T-cell (primary cell): ENCODE measurements around the gene NEUROD4. TPM values are rescaled to one million over a fixed set of nuclear protein-coding genes. Genes with fewer than 3 reads are reported as not detected.

Source experiments
- ATAC-seq, 4 experiments: fragments of 200-7000 bp in 3 of 4; fragments of 150-1000 bp in 1 of 4; cut with Tn5 transposase; replicated peaks in 1 of 4; 1 replicate in 3 of 4; 2 replicates in 1 of 4; pipeline ENCODE4 v1.10.0; 2021; ENCODE audit warnings: moderate library complexity in 3 of 4, mild to moderate bottlenecking in 2 of 4, moderate number of reproducible peaks in 1 of 4
- CTCF ChIA-PET, 2 donors: fragments of 300-600 bp; sonication (Branson Sonifier 250); formaldehyde crosslinking; loops; one replicate each; lab custom pipeline; 2022; ENCODE audit warnings: antibody characterized with exemption in 2 of 2; lab: Charles Lee
- POLR2A ChIA-PET, 2 donors: fragments of 300-600 bp; sonication (Branson Sonifier 250); formaldehyde crosslinking; loops; one replicate each; lab custom pipeline; 2022; ENCODE audit warnings: antibody characterized with exemption in 2 of 2; lab: Charles Lee
- DNase-seq, 35 experiments: peaks; one replicate each; pipeline versions ENCODE4 v3.0.0 to v3.0.0-alpha.2; 2013 to 2023
- H3K27ac ChIP-seq: one replicate; pipeline ENCODE4 v1.5.1; 2013; ENCODE audit warnings: low read length
- H3K27me3 ChIP-seq, 2 experiments: replicated peaks in 1 of 2; 1 replicate in 1 of 2; 2 replicates in 1 of 2; pipeline versions ENCODE4 v1.6.1 to v1.7.0; 2013; ENCODE audit warnings: low read length in 1 of 2, mixed read lengths in 1 of 2; ENCODE audit not compliant: control insufficient read depth in 2 of 2, insufficient read depth in 2 of 2; ENCODE audit errors: extremely low read depth in 1 of 2
- H3K36me3 ChIP-seq, 2 donors: 1 replicate in 1 of 2; 2 replicates in 1 of 2; pipeline versions ENCODE4 v1.6.1 to v1.7.0; 2013; ENCODE audit warnings: low read length in 1 of 2; ENCODE audit not compliant: control insufficient read depth in 2 of 2, insufficient read depth in 1 of 2; ENCODE audit errors: extremely low read depth in 1 of 2
- H3K4me1 ChIP-seq, 2 experiments: 1 replicate in 1 of 2; 2 replicates in 1 of 2; pipeline versions ENCODE4 v1.6.1 to v1.7.0; 2013; ENCODE audit warnings: low read length in 2 of 2, mixed read lengths in 1 of 2; ENCODE audit not compliant: insufficient read depth in 2 of 2, control insufficient read depth in 1 of 2; ENCODE audit errors: extremely low read depth in 1 of 2
- H3K4me3 ChIP-seq, 2 donors: 1 replicate in 1 of 2; 2 replicates in 1 of 2; pipeline versions ENCODE4 v1.5.1 to v1.7.0; 2013; ENCODE audit warnings: mild to moderate bottlenecking in 2 of 2, low read length in 1 of 2, moderate library complexity in 1 of 2; ENCODE audit not compliant: control insufficient read depth in 1 of 2; ENCODE audit errors: extremely low read depth in 1 of 2
- H3K9me3 ChIP-seq: 2 replicates; pipeline ENCODE4 v1.7.0; 2013
- H3K27ac Mint-ChIP-seq, 2 donors: one replicate each; pipeline ENCODE4 v1.8.0; 2020 to 2021; ENCODE audit warnings: mild to moderate bottlenecking in 2 of 2, mixed read lengths in 2 of 2
- H3K27me3 Mint-ChIP-seq, 2 donors: one replicate each; pipeline ENCODE4 v1.8.0; 2021 to 2022; ENCODE audit warnings: mixed read lengths in 2 of 2
- H3K36me3 Mint-ChIP-seq: one replicate; pipeline ENCODE4 v1.8.0; 2021; ENCODE audit warnings: mixed read lengths
- H3K4me1 Mint-ChIP-seq, 3 donors: one replicate each; pipeline ENCODE4 v1.8.0; 2020 to 2022; ENCODE audit warnings: mixed read lengths in 3 of 3, mild to moderate bottlenecking in 1 of 3
- H3K4me3 Mint-ChIP-seq, 3 donors: one replicate each; pipeline ENCODE4 v1.8.0; 2020 to 2022; ENCODE audit warnings: mild to moderate bottlenecking in 3 of 3, mixed read lengths in 3 of 3, moderate library complexity in 3 of 3
- H3K9me3 Mint-ChIP-seq, 3 donors: one replicate each; pipeline ENCODE4 v1.8.0; 2020 to 2022; ENCODE audit warnings: mixed read lengths in 3 of 3
- WGBS: methylation state at CpG from one replicate; pipeline ENCODE4 v1.1.5; 2013; ENCODE audit warnings: missing lambda C conversion rate; ENCODE audit not compliant: insufficient coverage; 5-methylcytosine and 5-hydroxymethylcytosine counted together
- total RNA-seq, 35 experiments: library from RNA in 6 of 35; stranded (reverse) in 6 of 35; fragments of 120-200 nt in 1 of 35; gene quantifications; one replicate each; pipeline versions ENCODE4 v1.2.1 to v1.2.4 and lab custom pipeline; 2013 to 2026

The NEUROD4 gene
- total RNA-seq, 5 donors from 2014 or later (not counting 1 experiment from before 2014, with no cell fraction given) = 0.06 TPM; not detected in 4

DNA sequence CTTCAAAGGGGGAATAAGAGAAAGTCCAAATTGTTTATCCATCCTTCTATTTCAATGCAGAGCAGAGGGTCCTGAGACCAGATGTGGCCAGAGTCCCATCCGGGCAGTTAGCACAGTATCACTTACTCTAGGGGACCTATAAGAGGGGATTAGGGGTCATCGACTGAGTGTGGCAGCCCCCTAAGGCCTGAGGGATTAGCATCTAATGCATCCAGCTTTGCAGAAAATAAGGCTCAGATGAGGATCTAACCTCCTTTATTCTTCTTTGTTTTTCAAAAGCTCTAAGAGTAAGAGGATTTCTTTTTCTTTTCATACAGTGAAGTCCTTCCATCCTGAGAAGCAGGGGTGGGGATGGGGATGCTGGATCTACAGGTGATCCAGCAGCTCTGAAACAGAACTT is 43.5 kb downstream of the NEUROD4 start:
- CTCF ChIA-PET = interaction anchor here (1.4 kb wide), 2 partner anchors 69 to 70 kb away, joined by 4 to 5 read pairs; no protein-coding TSS in a partner anchor
- Histone ChIP-seq H3K27ac (no peak overlapping the region), H3K4me3 (no peak overlapping the region), H3K36me3 (no peaks in the 10 kb centered on the region), H3K9me3 (no peaks in the 10 kb centered on the region), H3K27me3 (peaks cover 0 to 8% of the 10 kb centered on the region in 2 experiments), H3K4me1 (no peaks in the 10 kb centered on the region)
- ATAC-seq (no peak), DNase-seq (no peak)
- Mint-ChIP-seq H3K4me3 (no peak overlapping the region), H3K27me3 (peaks cover 0 to 15% of the 10 kb centered on the region in 2 donors), H3K9me3 (no peaks in the 10 kb centered on the region), H3K27ac (no peak overlapping the region), H3K36me3 (no peaks in the 10 kb centered on the region), H3K4me1 (peaks cover 0 to 2% (median 0%) of the 10 kb centered on the region in 3 donors)
- POLR2A ChIA-PET = no interaction called here
- no CpG with 5 or more reads among the region's 2 CpGs for WGBS

DNA sequence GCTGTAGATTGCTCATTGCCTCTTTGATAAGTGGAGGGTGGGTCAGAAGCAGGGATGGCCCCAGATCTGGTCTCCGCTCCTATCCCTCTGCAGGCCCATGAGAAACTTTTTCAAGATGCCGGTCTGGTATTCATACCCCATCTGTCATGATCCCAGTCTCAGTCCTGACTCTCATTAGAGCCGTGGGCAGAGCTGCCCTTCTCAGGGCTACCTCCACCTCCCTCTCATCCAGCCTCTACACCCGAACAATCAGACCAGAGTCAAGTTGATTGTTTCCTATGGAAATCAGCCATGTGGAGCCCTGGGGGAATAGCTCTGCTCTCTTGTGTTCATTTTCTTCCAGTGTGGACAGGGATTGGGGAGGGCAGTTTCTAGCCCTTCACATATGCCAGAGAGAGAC is 45.8 kb downstream of the NEUROD4 start:
- CTCF ChIA-PET = interaction anchor here in 1 of 2 donors (1.0 to 1.1 kb wide), 3 partner anchors 90 to 317 kb away, joined by 3 to 4 read pairs (median 3); no protein-coding TSS in a partner anchor
- no peaks in the 10 kb centered on the region for H3K9me3 Mint-ChIP-seq
- Histone ChIP-seq H3K27me3 (peaks cover 0 to 11% of the 10 kb centered on the region in 2 experiments), H3K27ac (no peak overlapping the region), H3K4me3 (no peak overlapping the region), H3K36me3 (no peaks in the 10 kb centered on the region), H3K4me1 (no peaks in the 10 kb centered on the region), H3K9me3 (no peaks in the 10 kb centered on the region)
- ATAC-seq (no peak), DNase-seq (no peak)
- no peak overlapping the region for H3K4me3 Mint-ChIP-seq
- POLR2A ChIA-PET = no interaction called here
- no peaks in the 10 kb centered on the region for H3K4me1 Mint-ChIP-seq
- 92% methylated on average over 2 of the region's 4 CpGs for WGBS
- H3K27ac Mint-ChIP-seq = no peak overlapping the region
- H3K27me3 Mint-ChIP-seq = peaks cover 0 to 15% of the 10 kb centered on the region in 2 donors
- no peaks in the 10 kb centered on the region for H3K36me3 Mint-ChIP-seq

DNA sequence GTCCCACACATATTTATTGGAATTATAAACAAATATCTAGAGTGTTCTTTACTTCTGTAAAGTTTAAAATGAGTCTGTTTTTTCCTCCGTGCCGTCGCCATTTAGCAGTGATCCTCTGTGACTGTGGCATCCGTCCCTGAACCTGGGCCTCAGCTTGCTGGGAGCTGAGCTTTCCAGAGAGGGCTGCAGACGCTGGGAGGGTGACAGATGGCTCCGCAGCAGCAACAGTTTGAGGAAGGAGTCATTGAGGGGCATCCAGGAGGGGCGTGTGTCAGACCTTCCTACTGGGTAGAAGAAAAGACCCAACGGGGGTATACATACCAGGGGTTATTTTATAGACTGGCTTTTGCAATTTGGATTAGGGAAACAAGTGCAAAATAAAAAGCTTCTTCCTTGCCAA is 47.9 kb downstream of the NEUROD4 start:
- Histone ChIP-seq H3K36me3 (no peaks in the 10 kb centered on the region), H3K27ac (no peak overlapping the region), H3K9me3 (no peaks in the 10 kb centered on the region), H3K27me3 (peaks cover 0 to 11% of the 10 kb centered on the region in 2 experiments), H3K4me3 (no peak overlapping the region), H3K4me1 (no peaks in the 10 kb centered on the region)
- Mint-ChIP-seq H3K27me3 (peaks cover 0 to 10% of the 10 kb centered on the region in 2 donors), H3K4me1 (peaks cover 2 to 11% (median 2%) of the 10 kb centered on the region in 3 donors), H3K27ac (no peak overlapping the region), H3K9me3 (no peaks in the 10 kb centered on the region), H3K36me3 (no peaks in the 10 kb centered on the region), H3K4me3 (no peak overlapping the region)
- 91% methylated on average over 6 of the region's 8 CpGs for WGBS
- ChIA-PET CTCF (interaction anchor here (0.7 to 12.9 kb wide), 16 partner anchors 19 to 366 kb away, joined by 3 to 351 read pairs (median 4); partner anchors contain the start of gene TESPA1 (in 2 of the 2)), POLR2A (no interaction called here)
- DNase-seq = no peak
- ATAC-seq = no peak

DNA sequence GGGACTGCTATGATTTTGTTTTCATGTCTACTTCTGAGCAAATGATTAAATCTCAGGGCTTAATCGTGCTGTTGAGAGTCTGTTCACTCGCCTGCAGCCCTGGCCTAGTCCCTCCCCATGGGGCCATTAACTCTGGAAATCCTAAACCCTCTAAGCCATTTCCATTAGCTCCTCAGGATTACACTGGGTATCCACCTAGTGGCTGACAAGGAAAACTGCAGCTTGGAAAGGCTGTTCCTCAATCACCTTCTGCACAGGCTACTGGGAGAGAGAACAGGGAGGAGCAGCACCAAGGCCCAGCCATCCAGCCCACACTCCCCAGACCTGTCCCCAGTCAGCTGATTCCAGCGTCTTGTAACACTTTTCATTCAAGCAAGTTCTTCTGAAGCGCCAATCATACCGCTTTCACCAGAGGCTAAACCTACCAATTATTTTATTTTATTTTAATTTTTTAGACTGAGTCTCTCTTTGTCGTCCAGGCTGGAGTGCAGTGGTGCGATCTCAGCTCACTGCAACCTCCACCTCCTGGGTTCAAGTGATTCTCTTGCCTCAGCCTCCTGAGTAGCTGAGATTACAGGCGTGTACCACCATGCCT is 48.7 kb downstream of the NEUROD4 start:
- ChIA-PET CTCF (interaction anchor here (0.7 to 12.9 kb wide), 15 partner anchors 19 to 367 kb away, joined by 3 to 351 read pairs (median 5); partner anchors contain the start of gene TESPA1 (in 1 of the 2)), POLR2A (no interaction called here)
- Mint-ChIP-seq H3K36me3 (no peaks in the 10 kb centered on the region), H3K4me1 (peaks cover 4 to 11% (median 5%) of the 10 kb centered on the region in 3 donors), H3K27me3 (peaks cover 0 to 10% of the 10 kb centered on the region in 2 donors), H3K27ac (no peak overlapping the region), H3K9me3 (no peaks in the 10 kb centered on the region), H3K4me3 (no peak overlapping the region)
- Histone ChIP-seq H3K4me3 (no peak overlapping the region), H3K27me3 (peaks cover 0 to 11% of the 10 kb centered on the region in 2 experiments), H3K9me3 (no peaks in the 10 kb centered on the region), H3K36me3 (no peaks in the 10 kb centered on the region), H3K4me1 (no peaks in the 10 kb centered on the region), H3K27ac (no peak overlapping the region)
- peak in 7 of 35 experiments; percentile 1 to 63 (median 15) for DNase-seq
- peak; percentile 36 to 56 (median 42) for ATAC-seq
- WGBS = 78% methylated on average over 4 of the region's 8 CpGs

DNA sequence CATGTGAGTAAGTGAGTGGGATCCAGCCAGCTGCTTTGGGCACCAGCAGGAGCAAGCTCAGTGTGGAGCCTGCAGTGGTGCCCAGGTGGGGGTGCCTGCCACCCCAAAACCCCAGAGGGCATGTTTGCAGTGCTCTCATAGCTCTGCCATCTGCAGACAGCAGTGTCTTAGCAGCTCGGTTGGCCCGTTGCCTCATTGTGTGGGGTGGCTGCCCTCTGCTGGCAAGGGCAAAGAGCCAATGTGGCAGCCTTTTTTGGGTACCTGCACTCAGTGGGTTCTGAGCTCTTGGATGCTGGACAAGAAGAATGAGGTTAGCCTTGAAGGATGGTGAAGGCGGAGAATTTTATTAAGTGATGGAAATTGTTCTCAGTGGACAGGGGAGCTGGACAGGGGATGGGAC is 52.3 kb downstream of the NEUROD4 start:
- CTCF ChIA-PET = interaction anchor here (0.6 to 12.9 kb wide), 63 partner anchors 10 to 508 kb away, joined by 3 to 351 read pairs (median 4); partner anchors contain the start of genes MUCL1 (in 2 of the 2) and TESPA1 (in 2 of the 2)
- no peaks in the 10 kb centered on the region for H3K36me3 Mint-ChIP-seq
- peak; percentile 83 to 88 (median 84) for ATAC-seq
- DNase-seq = peak; percentile 62 to 84 (median 74)
- Histone ChIP-seq H3K4me1 (no peaks in the 10 kb centered on the region), H3K36me3 (no peaks in the 10 kb centered on the region), H3K4me3 (no peak overlapping the region), H3K9me3 (no peaks in the 10 kb centered on the region), H3K27ac (no peak overlapping the region), H3K27me3 (peaks cover 0 to 11% of the 10 kb centered on the region in 2 experiments)
- no peak overlapping the region for H3K27ac Mint-ChIP-seq
- WGBS = 40% methylated on average over 3 of the region's 3 CpGs
- H3K4me1 Mint-ChIP-seq = peaks cover 4 to 11% (median 5%) of the 10 kb centered on the region in 3 donors
- POLR2A ChIA-PET = interaction anchor here in 1 of 2 donors (0.6 kb wide), 2 partner anchors 108 to 115 kb away, joined by 3 read pairs; no protein-coding TSS in a partner anchor
- H3K4me3 Mint-ChIP-seq = no peak overlapping the region
- no peaks in the 10 kb centered on the region for H3K9me3 Mint-ChIP-seq
- H3K27me3 Mint-ChIP-seq = peaks cover 14 to 23% of the 10 kb centered on the region in 2 donors
